ENCODE measurements around the gene MCRIP2.
"Not testable (repeated sequence)": the region's sequence is repeated elsewhere in the genome, so short reads cannot be mapped to it uniquely, and the experiment has no call there.

Gene MCRIP2

GRCh38 chr16:641326-642188, at the start of gene MCRIP2:
Gene MCRIP2, plus strand, starts transcription at chr16:641828. Its CDS starts 164 bp downstream, at chr16:641992.
- H3K27me3 Mint-ChIP-seq = no peaks in the 10 kb centered on the region
- H3K4me3 Mint-ChIP-seq = peak within 1 kb of the TSS; percentile 81
- no peaks in the 10 kb centered on the region for H3K9me3 Mint-ChIP-seq
- peaks cover 24% of the 10 kb centered on the region for H3K4me1 Mint-ChIP-seq
- peak within 1 kb of the TSS; percentile 63 for H3K27ac Mint-ChIP-seq
- no peaks in the 10 kb centered on the region for H3K36me3 Mint-ChIP-seq
- ATAC-seq (ENCODE audit: low read depth) (peak; percentile 36), DNase-seq (ENCODE audit: low spot score in 2 of 2) (peak in 1 of 2 donors; percentile 68)

DNA sequence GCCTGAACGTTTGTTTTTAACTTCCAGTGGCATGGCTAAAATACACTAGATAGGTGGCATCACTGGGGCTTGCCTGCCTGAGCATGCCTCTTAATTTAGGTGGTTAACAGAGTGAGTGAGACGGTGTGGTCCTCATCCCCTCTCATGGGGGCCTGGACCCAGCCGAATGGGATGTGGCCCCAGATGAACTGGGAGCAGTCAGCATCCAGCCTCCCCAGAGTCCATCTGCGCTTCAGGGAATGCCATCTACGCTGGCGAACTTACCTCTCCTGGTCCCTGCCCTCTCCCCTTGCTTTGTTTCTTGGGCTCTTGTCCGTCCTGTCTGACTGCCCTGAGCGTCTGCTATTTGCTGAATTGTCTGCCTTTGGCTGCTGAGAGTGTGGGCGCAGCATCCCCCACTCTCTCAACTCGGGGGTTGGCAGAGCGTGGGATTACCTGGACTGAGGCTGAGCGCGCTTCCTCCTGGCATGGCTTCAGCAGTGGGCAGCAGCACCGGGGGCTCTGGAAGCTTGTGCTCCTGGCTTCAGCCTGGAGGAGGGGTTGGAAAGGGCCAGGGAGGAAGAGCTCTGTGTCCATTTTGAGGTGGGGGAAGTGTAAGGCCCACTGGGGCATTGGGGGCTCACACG, 49.6 kb upstream of the MCRIP2 start:
- DNase-seq (ENCODE audit: low spot score in 2 of 2) = no peak
- Mint-ChIP-seq H3K27ac (no peak overlapping the region), H3K4me1 (peaks cover 36% of the 10 kb centered on the region), H3K27me3 (no peaks in the 10 kb centered on the region), H3K9me3 (no peaks in the 10 kb centered on the region), H3K36me3 (peaks cover 10% of the 10 kb centered on the region), H3K4me3 (peak overlapping the region; percentile 7)
- no peak for ATAC-seq (ENCODE audit: low read depth)

DNA sequence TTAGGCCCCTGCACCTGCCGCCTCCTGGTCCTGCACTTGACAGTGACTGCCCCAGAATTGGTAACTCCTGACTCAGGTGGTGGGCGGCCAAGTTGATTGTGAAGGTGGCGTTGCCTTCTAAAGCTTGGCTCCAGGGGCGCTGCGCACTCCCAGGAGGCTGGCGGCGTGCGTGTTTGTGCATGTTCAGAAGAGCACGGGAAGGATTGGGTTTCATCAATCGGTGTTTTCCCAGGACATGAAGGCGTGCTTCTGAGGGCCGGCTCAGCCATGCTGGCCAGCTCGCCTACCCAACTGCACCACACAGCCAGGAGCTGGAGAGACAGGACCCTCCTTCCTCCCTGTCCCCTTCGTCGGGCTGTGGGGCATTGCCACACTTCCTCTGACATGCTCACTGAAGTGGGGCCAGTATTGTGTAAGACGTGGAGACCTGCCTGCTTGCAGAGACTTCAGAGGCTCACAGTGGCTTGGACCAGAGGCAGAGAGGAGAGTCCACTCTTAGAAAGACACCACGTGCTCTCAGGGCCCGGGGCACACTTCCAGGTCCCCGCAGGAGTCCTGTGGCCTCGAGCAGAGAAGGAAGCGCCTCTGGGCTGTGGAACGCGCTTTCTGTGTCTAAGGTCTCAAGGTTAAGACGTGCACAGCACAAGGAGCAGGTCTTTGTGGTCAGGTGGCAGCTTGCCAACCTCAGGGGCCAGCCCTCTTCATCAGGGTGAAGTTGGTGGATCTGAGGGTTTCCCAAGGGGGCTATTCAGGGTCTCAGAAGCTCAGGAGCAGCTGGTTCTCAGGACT, 48.9 kb upstream of the MCRIP2 start:
- DNase-seq (ENCODE audit: low spot score in 2 of 2) (no peak), ATAC-seq (ENCODE audit: low read depth) (no peak)
- no peak overlapping the region for H3K27ac Mint-ChIP-seq
- peaks cover 34% of the 10 kb centered on the region for H3K4me1 Mint-ChIP-seq
- H3K36me3 Mint-ChIP-seq = peaks cover 11% of the 10 kb centered on the region
- no peaks in the 10 kb centered on the region for H3K9me3 Mint-ChIP-seq
- H3K27me3 Mint-ChIP-seq = no peaks in the 10 kb centered on the region
- no peak overlapping the region for H3K4me3 Mint-ChIP-seq

GRCh38 chr16:593406-593805, 48.2 kb upstream of the MCRIP2 start:
- no peak for ATAC-seq (ENCODE audit: low read depth)
- DNase-seq (ENCODE audit: low spot score in 2 of 2) = no peak
- no peaks in the 10 kb centered on the region for H3K27me3 Mint-ChIP-seq
- peaks cover 34% of the 10 kb centered on the region for H3K4me1 Mint-ChIP-seq
- no peak overlapping the region for H3K27ac Mint-ChIP-seq
- H3K9me3 Mint-ChIP-seq = no peaks in the 10 kb centered on the region
- H3K36me3 Mint-ChIP-seq = peaks cover 11% of the 10 kb centered on the region
- H3K4me3 Mint-ChIP-seq = peak overlapping the region; percentile 48

- Mint-ChIP-seq H3K27ac (no peak overlapping the region), H3K9me3 (no peaks in the 10 kb centered on the region), H3K27me3 (no peaks in the 10 kb centered on the region), H3K4me3 (peak overlapping the region; percentile 48), H3K4me1 (peaks cover 34% of the 10 kb centered on the region), H3K36me3 (peaks cover 13% of the 10 kb centered on the region)
- DNase-seq (ENCODE audit: low spot score in 2 of 2) (no peak), ATAC-seq (ENCODE audit: low read depth) (no peak)
Measured at GRCh38 chr16:593807-594206, 47.8 kb upstream of the MCRIP2 start.

GRCh38 chr16:595094-595528, 46.5 kb upstream of the MCRIP2 start:
- ATAC-seq (ENCODE audit: low read depth) = no peak

DNA sequence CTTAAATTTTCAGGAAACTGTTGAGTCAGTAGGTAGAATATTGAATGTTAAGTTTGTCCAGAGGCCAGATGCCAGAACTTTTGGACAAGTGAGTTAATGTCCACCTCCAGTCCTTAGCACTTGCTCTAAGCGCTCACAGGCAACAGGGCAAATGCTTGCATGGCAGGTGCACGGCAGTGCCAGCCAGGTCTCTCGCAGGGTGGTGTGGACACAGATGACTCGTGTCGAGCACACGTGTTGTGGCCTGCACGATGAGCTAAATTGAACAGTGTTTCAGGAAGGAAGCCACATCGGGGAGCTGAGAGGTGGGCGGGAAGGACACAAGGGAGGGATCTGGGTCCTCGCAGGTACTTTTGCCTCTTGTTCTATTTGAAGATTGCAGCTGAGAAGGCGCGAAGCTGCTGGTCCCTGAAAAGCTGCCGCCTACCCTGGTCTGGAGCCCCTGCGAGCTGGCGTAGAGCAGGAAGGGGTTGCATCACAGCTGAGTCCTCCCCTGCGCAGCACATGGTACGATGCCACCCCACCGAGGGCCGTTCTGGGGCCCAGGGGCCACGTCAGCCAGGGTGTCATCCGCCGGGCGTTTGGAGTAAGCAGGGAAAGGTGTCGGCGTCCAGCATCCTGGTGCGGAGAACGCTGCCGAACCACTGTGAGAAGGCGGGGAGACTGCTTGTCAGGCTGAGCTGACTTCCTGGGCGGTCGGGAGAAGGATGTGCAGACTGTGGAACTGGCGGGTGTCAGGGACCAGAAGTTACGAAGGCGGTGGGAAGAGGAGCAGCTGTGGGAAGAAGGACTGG, 45.5 kb upstream of the MCRIP2 start:
- no peaks in the 10 kb centered on the region for H3K27me3 Mint-ChIP-seq
- no peak overlapping the region for H3K4me3 Mint-ChIP-seq
- H3K36me3 Mint-ChIP-seq = peaks cover 13% of the 10 kb centered on the region
- H3K9me3 Mint-ChIP-seq = no peaks in the 10 kb centered on the region
- no peak for ATAC-seq (ENCODE audit: low read depth)
- H3K27ac Mint-ChIP-seq = no peak overlapping the region
- H3K4me1 Mint-ChIP-seq = peaks cover 24% of the 10 kb centered on the region
- DNase-seq (ENCODE audit: low spot score in 2 of 2) = no peak

More at GRCh38 chr16:595094-595528, 46.5 kb upstream of the MCRIP2 start:
- Mint-ChIP-seq H3K4me1 (peaks cover 32% of the 10 kb centered on the region), H3K9me3 (no peaks in the 10 kb centered on the region), H3K27me3 (no peaks in the 10 kb centered on the region), H3K36me3 (peaks cover 13% of the 10 kb centered on the region), H3K4me3 (no peak overlapping the region), H3K27ac (no peak overlapping the region)
- no peak for DNase-seq (ENCODE audit: low spot score in 2 of 2)

- no peaks in the 10 kb centered on the region for H3K27me3 Mint-ChIP-seq
- H3K4me3 Mint-ChIP-seq = no peak overlapping the region
Measured at GRCh38 chr16:596736-597060, 44.9 kb upstream of the MCRIP2 start.

GRCh38 chr16:597655-598054, 44.0 kb upstream of the MCRIP2 start:
- not testable (repeated sequence) for H3K4me3 Mint-ChIP-seq; H3K27me3 Mint-ChIP-seq; DNase-seq (ENCODE audit: low spot score in 2 of 2); H3K27ac Mint-ChIP-seq; ATAC-seq (ENCODE audit: low read depth); H3K9me3 Mint-ChIP-seq
- H3K4me1 Mint-ChIP-seq = peaks cover 19% of the 10 kb centered on the region
- peaks cover 13% of the 10 kb centered on the region for H3K36me3 Mint-ChIP-seq

More at GRCh38 chr16:596736-597060, 44.9 kb upstream of the MCRIP2 start:
- Mint-ChIP-seq H3K4me1 (peaks cover 23% of the 10 kb centered on the region), H3K27ac (no peak overlapping the region), H3K36me3 (peaks cover 13% of the 10 kb centered on the region), H3K9me3 (no peaks in the 10 kb centered on the region)
- no peak for DNase-seq (ENCODE audit: low spot score in 2 of 2)
- no peak for ATAC-seq (ENCODE audit: low read depth)

GRCh38 chr16:598823-599739, 42.5 kb upstream of the MCRIP2 start:
- Mint-ChIP-seq H3K27ac (no peak overlapping the region), H3K9me3 (no peaks in the 10 kb centered on the region), H3K4me1 (peaks cover 11% of the 10 kb centered on the region), H3K36me3 (peaks cover 10% of the 10 kb centered on the region), H3K4me3 (no peak overlapping the region), H3K27me3 (no peaks in the 10 kb centered on the region)
- ATAC-seq (ENCODE audit: low read depth) (no peak), DNase-seq (ENCODE audit: low spot score in 2 of 2) (no peak)

DNA sequence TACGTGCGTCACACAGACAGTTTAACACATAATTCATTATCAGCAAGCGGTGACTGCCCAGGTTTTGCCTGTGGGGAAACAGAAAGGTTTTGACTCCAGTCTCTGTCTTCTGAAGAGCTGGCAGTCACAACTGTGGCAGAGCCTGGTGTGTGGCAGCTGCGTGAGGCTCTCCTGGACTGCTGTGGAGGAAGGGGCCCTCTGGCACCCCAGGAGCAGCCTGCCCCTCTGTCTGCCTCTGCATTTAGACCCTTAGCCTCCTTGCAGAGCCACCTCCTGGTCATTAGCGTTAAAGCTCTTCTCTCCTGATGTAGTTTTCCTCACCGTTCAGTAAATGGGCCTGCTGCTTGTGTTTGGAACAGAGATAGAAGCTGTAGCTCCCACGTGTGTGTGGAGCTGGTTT, 40.8 kb upstream of the MCRIP2 start:
- DNase-seq (ENCODE audit: low spot score in 2 of 2) = no peak
- Mint-ChIP-seq H3K27me3 (no peaks in the 10 kb centered on the region), H3K9me3 (no peaks in the 10 kb centered on the region), H3K4me1 (peaks cover 11% of the 10 kb centered on the region), H3K4me3 (no peak overlapping the region), H3K36me3 (peaks cover 10% of the 10 kb centered on the region), H3K27ac (no peak overlapping the region)
- ATAC-seq (ENCODE audit: low read depth) = no peak

DNA sequence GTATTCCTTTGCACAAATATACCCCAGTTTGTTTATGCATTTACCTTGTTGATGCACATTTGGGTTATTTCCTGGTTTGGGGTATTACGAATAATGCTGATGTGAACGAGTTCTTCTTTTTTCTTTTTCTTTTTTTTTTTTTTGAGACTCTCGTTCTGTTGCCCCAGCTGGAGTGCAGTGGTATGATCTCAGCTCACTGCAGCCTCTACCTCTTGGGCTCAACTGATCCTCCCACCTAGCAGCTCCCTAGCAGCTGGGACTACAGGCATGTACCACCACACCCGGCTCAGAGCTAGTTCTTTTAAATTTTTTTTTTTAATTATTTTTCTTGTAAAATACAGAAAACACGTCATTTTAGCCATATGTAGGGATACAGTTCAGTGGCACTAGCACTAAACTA, 37.7 kb upstream of the MCRIP2 start:
- H3K4me1 Mint-ChIP-seq = peaks cover 7% of the 10 kb centered on the region
- no peak overlapping the region for H3K4me3 Mint-ChIP-seq
- no peaks in the 10 kb centered on the region for H3K27me3 Mint-ChIP-seq
- ATAC-seq (ENCODE audit: low read depth) = no peak
- no peaks in the 10 kb centered on the region for H3K36me3 Mint-ChIP-seq
- no peak overlapping the region for H3K27ac Mint-ChIP-seq
- H3K9me3 Mint-ChIP-seq = no peaks in the 10 kb centered on the region
- DNase-seq (ENCODE audit: low spot score in 2 of 2) = no peak

All from memory B cell (primary cell).